Measurements from ENCODE around the gene SLCO2B1.

Gene SLCO2B1

DNA sequence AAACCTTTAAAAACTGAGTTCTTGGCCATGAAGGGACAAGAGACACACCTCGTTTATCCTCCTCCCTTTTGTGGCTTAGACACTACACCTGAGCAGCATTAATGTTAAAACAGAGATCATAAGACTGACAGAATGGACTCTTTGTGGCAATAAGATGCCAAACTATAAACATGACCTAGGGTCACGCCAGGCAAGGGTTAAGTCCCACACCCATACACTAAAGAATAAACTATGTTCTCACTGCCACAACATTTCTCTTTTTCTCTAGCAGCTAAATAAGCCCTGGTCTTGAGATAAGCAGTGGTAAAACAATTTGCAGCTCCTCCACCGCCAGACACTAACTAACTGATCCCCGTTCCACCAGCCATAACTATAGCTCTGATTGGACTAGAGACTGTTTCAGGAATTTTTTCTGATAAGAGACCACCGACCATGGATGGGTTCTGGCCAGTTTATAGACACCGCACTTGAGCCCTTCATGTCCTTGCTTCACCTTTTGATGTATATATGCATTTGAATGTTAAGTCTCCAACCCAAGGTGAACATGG is 4.9 kb upstream of the SLCO2B1 start:
- no peak for DNase-seq (ENCODE audit: low read depth)

DNA sequence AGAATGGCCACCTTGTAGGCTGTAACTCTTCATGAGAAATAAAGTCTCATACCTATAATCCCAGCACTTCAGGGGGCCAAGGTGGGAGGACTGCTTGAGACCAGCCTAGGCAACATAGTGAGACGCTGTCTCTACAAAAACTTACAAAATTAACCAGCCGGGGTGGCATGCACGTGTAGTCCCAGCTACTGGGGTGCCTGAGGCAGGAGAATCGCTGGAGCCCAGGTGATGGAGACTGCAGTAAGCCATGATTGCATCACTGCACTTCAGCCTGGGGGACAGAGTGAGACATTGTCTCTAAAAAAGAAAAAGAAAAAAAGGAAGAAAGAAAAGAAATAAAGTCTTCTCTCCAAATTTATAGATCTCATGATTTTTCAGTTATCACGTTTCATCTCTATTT is 4.2 kb upstream of the SLCO2B1 start:
- DNase-seq (ENCODE audit: low read depth): no peak

DNA sequence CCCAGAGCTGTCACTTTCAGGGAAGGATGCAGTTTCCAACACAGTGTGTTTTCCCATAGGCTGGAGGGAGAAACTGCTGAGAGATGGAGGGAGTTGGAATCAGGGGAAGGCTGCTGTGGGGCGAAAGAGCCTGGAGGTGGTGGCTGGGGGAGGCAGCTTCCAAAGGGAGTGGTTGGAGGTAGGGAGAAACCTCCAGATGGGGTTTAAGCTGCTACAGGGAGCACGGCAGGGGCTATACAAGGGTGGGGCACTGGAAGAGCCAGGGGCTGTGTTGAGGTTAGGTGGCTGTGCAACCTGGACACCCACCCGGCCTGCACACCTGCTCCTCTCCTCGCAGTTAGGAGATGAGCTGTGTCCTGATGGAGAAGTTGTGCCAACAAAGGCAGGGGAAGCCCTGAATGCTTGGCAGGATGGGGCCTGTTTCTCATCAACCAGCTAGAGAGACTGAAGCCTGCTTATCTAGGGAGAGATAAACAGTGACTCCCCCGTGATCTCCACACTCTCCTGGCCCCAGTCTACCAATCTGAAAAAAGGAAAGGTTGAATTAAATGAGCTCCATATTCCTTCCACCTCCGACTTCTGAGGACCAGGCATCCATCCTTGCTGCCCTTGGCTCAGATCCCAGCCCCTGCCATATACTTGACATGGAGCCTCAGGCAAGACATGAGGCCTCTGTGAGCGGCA is 3.6 kb upstream of the SLCO2B1 start:
- no peak for DNase-seq (ENCODE audit: low read depth)

DNA sequence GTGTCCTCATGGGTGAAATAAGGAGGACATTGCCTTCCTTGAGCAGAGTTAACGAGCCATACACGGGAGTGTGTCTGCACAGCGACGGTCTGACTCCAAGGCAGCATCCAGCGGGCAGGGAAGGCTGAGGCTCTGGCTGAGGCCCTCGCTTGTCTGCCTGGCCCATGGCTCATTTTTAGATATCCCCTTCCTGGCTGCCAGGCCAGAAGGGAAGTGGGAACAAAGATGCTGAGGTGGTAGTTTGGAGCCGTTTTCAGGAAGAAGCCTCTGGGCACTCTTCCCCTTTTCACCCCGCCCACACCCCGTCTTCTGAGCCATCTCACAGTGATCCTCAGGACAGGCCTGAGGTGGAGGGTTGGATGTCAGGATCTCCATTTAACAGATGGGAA is 3.0 kb upstream of the SLCO2B1 start:
- DNase-seq (ENCODE audit: low read depth): no peak

DNA sequence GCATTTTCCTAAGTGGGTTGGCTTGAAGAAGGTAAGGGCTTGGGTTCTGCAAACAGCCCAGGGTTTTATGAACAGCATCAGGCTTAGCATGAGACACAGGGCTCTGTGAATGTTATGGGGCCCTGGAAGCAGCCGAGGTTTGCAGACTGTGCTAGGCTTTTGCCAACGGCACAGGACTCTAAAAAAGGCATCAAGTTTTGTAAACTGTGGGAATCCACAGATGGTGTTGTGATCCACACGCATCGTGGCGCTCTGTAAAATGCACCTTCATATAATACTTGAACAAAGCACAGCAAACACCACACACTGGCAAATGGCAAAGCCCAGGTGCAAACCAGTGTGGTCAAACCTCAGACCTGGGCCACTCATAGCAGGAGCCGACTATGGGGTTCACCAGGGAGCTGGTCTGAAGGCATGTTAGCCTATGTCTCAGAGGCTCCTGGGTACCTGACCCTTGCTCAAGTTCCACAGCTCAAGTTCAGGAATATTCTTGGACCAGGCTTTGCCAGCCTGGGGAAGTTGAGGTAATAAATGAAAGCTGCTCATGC is 2.4 kb upstream of the SLCO2B1 start:
- no peak for DNase-seq (ENCODE audit: low read depth)

DNA sequence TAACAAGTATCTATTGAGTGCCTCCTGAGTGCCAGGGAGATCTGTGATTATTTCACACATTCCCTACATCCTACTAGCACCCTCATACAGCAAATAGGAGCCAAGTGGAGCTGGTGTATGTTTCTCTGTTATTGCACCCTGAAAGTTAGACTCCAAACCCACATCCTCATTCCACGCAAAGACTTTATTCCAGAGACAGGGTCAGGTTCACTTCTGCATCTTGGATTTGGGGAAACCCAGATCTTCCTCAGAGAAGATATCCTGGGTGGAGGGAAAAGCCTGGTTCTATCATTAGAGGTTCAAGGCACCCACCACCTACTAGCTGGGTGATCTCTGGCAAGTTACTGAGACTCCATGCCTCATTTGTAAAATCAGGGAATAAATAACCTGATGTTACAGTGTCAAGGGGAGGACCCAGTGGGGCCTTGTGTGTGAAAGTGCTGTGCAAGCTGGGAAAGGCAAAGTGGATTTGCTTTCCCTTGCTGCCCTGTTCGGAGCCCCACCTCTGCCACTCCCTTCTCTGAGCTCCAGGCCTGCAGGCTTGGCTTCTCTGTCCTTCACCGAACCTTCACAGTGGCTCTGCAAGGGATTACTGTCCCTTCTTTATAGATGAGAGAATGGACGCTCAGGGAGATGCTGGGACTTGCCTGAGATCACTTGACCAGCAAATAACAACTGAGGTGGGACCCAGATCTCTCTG is 991 bp upstream of the SLCO2B1 start:
- DNase-seq (ENCODE audit: low read depth): no peak

DNA sequence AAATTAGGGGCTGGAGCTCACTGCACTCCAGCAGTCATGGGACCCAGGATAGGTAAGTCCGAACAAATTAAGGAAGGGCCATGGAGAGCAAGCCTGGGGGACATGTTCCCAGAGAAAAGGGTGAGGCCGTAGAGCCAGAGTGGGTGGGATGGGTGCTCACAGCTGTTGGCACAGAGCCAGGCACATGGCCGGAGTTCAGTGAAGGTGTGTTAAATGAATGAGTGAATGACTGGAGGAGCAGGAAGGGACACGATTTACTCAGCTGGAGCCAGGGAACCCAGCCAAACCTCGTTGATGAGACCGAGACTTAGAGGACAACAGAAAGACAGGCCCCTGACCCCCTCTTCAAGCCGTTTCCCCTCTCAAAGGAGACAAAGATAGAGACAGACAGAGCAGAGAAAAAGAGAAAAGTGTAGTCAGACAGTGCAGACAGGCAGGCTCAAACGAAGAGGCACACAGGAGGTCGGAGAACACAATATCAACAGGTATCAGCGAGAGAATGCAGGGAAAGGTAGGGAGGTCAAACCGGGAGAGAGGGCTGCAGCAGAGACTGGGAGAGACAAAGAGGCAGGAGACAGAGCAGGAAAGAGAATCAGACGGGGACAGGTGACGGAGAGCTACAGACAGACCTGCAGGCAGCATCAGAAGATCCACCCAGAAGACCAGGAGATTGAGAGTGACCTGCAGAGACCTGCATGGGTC is 590 bp downstream of the SLCO2B1 start:
- DNase-seq (ENCODE audit: low read depth): no peak

DNA sequence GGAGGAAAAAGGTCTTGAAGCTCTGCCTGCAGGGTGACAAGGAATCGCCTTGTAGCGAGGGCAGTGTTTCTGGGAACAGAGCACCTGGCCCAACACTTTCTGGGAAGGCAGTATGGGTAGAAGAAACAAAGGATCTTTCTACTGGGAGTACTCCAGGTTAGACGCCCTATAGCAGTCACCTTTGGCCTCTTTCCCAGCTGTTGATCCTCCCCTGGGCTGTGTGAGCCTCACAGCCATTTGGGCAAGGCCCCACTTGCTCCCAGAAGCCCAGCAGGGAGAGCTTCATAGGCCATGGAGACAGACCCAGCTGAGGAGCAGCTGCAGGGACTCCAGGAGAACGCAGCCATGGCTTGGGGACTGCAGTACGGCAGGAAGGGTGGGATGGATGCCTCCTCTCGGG is 1.2 kb downstream of the SLCO2B1 start:
- DNase-seq (ENCODE audit: low read depth): no peak

DNA sequence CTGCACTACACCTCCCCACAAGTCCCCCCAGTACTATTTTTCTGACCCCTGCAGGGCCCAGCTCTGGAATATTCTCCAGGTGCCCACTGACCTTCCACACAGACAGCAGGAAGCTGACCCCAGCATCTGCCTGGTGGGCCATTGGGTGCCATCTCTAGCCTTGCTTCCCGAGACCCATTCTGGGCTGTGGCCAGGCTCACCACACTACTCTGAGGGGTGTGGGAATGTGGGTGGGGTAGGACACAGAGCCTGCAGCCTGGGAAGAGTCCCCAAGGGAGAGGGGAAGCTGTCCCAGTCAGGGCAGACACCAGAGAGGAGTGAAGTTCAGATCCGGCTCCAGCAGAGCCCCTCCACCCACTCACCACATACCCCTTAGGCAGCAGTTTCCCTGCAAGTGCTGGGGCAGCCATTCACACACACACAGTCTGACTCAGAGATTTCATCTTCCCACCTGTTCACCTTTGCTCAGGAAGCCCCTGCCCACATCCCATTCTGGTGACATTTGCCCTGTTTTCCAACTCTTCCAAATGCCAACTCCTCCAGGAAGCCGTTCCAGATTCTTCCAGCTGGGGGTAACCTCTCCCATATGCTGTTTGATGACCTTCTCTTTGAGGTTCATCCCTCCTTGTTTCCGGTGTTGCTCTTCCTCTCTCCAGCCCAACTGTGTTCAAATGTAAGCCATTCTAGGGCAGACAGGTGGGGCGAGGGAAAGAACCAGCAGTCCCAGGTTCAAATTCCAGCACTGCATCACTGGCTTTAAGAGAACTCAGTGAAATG is 1.9 kb downstream of the SLCO2B1 start:
- no peak for DNase-seq (ENCODE audit: low read depth)

DNA sequence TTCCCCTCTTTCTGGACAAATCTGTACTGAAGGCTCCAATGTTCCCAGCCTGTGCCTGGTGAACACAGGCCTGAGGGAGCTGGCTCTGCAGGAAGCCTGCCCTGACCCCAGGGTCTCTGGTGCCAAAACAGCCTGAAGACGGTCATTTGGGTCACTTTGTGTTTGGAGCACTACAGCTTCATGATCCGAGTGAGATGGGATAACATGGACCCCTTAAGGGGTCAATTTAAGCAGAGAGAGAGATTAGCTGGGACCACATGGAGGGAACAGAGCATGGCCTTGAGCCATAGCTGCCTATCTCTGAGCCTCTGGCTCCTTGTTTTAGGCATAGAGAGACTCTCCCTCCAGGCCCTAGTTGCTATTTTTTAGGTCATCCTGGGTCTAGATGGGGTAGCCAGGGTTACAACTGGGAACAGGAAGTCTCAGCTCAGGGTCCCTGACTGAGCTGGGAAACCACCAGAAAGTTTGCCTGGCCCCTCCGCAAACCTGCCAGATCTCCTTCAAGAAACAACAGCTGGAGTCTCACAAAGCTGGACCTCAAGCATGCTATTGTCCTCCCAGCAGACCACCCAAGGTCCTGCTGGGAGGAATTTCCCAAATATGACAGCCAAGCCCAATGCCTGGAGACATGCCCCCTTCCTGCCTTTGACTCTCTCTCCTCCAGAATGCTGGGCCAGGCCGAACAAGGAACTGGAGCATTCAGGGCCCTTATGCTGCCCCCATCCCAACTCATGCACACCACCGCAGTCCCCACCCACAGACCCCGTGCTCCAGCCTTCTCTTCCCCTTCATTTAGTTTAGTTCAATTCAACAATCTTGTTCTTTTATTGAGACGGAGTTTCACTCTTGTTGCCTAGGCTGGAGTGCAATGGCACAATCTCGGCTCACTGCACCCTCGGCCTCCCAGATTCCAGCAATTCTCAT is 4.0 kb downstream of the SLCO2B1 start:
- DNase-seq (ENCODE audit: low read depth): no peak

DNA sequence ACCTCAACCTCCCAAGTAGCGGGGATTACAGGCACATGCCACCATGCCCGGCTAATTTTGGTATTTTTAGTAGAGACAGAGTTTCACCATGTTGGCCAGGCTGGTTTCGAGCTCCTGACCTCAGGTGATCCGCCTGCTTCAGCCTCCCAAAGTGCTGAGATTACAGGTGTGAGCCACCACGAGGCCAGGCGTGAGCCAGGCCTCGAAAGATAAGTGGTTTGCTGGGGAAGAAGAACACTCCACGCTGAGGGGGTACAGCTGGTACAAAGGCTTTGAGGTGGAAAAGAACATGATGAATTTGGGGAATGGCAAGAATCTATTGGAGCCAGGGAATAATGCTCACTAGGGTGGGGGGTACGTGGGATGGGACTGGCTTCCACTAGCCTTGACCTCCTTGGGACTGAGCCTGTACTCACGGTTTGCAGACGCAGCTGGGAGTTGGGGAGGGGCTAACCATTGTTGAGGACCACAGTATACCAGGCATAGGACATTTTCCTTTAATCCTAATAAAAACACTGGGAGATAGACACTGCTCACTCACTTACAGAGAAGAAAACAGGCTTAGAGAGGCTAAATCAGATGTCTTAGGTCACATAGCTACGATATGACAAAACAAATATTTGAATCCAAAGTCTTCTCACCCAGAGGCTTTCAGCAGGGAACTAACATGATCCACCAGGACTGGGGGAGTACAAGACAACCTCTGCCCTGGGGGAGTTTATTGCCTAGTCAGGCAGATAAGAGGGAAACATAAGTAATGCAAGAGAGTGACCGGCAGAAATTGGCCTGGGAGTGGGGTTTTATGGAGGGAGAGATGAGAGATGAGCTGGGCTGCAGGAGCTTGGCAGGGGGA is 4.9 kb downstream of the SLCO2B1 start:
- no peak for DNase-seq (ENCODE audit: low read depth)

DNA sequence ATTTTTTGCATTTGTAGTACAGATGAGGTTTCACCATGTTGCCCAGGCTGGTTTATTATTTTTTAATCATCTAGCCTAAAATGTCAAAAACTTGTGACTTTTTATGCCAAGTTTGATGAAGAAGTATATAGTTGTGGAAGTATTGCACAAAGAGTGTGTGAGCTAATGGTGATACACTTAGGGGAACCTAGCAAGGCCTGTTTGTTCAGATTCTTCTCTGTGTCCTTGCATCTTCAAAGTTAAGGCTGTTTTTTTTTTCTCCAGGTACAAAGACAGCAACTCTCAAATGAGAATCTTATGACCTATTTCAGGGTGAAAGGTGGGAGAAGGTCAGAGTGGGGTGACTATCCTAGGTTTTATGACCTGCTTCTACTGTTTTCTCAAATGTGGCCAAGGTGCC is 7.3 kb downstream of the SLCO2B1 start:
- no peak for DNase-seq (ENCODE audit: low read depth)

DNA sequence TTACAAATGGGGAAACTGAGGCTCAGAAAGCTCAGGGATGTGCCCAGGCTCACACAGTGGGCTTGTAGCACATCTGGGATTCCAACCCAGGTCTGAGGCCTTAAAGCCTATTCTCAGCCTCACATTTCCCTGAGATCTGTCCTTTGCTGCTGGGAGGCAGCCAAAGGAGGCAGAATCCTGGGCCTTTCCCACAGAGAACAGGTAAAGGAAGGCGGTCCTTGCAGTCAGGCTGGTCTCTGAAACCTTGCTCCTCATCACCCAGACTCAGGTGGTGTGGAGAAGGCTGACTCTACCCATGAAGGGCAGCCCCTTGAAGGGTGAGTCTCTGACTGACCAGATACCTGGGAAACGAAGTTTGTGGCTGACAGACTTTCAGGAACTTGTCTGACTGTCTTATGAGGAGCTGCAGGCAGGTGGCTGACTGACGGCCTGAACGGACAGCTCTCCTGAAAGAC is 7.8 kb downstream of the SLCO2B1 start:
- DNase-seq (ENCODE audit: low read depth): no peak

DNA sequence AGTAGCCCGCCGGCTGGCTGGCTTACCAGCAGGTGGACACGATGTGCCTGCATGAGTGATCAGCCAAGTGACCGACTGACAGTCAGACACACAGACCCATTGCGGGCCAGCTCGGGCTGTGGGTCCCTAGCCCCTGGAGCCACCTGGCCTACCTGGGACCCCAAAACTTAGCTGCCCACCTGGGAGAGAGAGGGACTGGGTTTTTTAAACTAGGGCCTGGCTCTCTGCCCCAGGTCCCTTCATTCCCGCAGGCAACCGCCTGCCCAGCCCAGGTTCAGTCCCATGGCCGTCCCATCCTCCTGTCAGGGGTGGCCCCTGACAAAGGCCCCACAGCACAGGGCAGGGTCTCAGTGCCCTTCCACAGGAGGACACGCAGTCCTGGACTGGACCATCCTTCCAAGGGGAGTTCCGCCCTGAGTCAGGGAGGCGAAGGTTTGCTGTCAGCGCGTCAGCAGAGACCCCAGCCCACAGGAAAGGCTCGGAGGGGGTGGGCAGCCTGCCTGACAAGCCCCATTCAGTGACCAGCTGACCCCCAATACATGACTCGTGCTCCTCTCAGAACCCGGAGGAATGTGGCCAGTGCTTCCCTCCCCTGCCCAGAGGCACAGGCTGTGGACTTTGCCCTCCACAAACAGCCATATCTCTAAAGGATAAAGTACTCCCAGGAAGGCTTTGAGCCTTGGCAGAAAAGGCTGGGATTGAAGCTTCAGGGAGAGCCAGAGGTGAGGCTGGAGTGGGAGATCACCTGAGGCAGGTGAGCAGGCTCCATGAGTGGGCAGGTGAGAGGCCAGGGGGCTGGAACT is 8.4 kb downstream of the SLCO2B1 start:
- DNase-seq (ENCODE audit: low read depth): no peak

DNA sequence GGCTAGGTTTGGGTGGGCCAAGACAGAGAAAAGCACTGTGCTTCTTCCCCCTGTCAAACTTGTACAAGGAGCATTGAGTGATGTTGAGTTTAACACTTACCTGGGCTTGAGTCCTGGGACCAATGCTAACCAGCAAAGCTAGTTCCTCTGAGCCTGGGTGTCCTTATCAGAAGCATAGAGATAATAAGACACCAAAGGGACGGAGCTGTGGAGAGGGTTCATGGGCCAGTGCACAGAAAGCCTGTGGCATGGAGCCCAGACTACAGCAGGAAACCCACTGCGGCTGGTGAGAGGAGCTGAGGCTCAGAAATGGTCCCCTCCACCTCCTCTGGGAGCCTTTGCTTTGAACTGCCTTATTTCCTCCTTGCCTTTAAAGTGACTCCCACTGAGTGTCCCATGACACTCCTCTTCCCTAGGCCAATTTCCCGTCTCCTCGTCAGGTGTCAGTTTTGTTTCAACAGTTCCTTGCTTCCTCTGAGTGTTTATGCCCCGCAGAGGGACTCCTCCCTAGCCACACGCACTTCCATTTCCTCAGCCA is 9.4 kb downstream of the SLCO2B1 start:
- no peak for DNase-seq (ENCODE audit: low read depth)

DNA sequence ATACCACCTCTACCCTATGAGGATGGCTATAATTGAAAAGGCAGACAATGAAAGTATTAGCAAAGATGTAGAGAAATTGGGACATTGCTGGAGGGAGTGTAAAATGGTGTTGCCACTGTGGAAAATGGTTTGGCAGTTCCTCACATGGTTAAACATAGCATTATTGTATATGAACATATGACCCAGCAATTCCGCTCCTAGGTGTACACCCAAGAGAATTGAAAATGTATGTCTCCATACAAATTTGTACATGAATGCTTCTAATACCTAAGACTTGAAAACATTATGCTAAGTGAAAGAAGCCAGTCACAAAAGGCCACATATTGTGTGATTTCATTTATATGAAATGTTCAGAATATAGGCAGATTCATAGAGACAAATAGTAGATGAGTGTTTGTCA is 10.0 kb downstream of the SLCO2B1 start:
- DNase-seq (ENCODE audit: low read depth): no peak

DNA sequence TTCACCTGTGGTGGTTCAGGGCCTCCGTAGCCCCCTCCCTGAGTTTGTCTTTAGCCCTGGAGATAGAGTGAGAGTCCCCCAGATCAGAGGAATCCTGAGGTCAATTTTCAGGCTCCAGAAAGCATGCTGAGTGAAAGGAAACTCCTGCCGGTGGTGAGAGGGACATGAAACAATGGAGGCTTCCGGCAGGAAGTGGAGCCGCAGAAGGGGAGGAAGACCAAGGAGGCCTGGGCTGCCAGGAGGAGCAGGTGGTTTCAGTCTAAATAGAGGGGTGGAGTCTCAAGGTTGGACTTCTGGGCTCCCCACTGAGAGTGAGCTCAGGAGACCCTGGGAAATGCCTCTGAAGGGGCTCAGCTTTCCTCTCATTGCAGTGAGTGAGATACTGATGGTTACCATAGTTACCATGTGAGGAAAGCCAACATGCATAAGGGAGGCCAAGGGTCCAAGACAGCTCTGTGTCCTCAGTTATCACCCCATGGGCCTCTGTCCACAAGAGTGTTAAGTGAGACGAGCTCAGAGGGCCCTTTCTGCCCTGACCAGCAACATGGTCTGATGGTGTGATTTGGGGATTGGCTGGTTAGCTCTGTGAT is 10.7 kb downstream of the SLCO2B1 start:
- no peak for DNase-seq (ENCODE audit: low read depth)

DNA sequence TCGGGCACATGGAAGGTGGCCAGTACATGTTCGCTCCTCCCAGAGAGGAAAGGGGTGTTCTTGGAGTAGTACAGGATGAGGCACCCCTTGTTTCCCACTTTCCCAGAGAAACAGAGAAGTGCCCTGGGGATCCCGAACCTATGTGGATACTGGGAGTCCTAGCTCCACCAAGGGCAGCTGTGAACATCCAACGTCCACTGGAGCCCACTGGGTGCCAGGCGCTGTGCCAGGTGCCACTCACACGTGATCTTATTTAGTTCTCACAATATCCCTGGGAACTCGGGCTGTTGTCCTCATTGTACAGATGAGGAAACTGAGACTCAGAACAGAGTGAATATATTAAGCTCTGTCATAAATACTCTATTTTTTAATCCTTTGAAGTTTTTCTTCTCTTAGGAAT is 12.0 kb downstream of the SLCO2B1 start:
- DNase-seq (ENCODE audit: low read depth): no peak

Data from fibroblast of gingiva (primary cell).